Measurements from ENCODE around the gene DCDC2B. TPM values are rescaled to one million over a fixed set of nuclear protein-coding genes. Genes with fewer than 3 reads are reported as not detected.

Gene DCDC2B
- total and polyA plus RNA-seq, 9 of the 15 experiments (the other 6 are each of a cell fraction or from before 2014, with no cell fraction given): not detected

DNA sequence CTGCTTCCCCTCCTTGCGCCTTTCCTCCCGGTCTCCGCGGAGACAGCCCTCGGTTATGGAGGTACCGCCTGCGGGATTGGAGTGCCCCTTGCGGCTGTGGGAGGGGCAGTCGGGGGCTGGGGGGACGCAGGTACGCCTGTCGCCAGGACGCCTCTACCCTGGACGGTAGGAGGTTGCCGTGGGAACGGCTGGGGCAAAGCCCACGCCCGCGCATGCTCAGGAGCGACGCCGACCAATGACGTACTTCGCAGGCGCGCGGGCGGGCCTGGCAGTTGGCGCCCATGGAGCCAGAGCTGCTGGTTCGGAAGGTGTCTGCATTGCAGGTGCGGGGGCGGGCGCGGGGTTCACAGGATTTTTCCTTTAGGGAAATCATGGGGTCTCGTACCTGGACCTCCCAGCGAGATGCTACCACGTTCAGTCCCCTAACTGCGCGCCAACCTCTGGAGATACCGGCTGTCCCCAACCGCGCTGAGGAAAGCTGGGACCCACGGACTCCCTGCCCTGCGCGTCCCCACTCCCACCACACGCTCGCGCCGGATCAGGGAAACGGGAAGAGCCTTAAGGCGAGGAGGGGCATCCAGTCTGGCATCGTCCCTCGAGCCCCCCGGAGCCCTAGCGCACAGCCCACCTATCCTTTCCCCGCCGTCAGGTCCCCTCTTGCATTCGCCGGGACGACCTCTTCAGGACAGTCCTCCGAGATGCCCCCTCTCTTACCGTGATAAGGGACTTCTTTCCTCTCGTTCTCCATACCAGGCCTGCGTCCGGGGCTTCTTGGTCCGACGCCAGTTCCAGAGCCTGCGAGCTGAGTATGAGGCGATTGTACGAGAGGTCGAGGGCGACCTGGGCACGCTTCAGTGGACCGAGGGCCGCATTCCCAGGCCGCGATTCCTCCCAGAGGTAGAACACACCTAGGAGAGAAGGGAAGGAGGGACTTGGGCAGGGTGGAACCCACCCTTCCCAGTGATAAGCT lies 3.2 kb upstream of the DCDC2B start, which contains the start of gene IQCC (continued):
- TF ChIP-seq, protein P1, sequence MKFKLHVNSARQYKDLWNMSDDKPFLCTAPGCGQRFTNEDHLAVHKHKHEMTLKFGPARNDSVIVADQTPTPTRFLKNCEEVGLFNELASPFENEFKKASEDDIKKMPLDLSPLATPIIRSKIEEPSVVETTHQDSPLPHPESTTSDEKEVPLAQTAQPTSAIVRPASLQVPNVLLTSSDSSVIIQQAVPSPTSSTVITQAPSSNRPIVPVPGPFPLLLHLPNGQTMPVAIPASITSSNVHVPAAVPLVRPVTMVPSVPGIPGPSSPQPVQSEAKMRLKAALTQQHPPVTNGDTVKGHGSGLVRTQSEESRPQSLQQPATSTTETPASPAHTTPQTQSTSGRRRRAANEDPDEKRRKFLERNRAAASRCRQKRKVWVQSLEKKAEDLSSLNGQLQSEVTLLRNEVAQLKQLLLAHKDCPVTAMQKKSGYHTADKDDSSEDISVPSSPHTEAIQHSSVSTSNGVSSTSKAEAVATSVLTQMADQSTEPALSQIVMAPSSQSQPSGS (CRISPR knock-in tag; IDR thresholded peaks at IDR 0.05): no peak
- TF ChIP-seq CBX5 (IDR thresholded peaks at IDR 0.05; ENCODE audit: borderline replicate concordance, low read depth) (no peak), ZNF347 (CRISPR knock-in tag; IDR thresholded peaks at IDR 0.05; ENCODE audit: low read depth) (no peak), TBL1XR1 (IDR thresholded peaks at IDR 0.05; ENCODE audit: low read length in 2 of 2) (peak in 1 of 2 experiments; percentile 72; a peak in 1 of 4 replicates), ETS2 (tag; IDR thresholded peaks at IDR 0.05; ENCODE audit: borderline replicate concordance, poor library complexity, severe bottlenecking) (no peak), TAF9B (IDR thresholded peaks at IDR 0.05; ENCODE audit: partially characterized antibody) (no peak), TFE3 (CRISPR knock-in tag; IDR thresholded peaks at IDR 0.05) (no peak), CSDE1 (IDR thresholded peaks at IDR 0.05) (peak in 1 of 2 experiments; percentile 95; a peak in 2 of 4 replicates), EP300 (IDR thresholded peaks at IDR 0.05; ENCODE audit: low read length) (peak; percentile 43), RERE (CRISPR knock-in tag; IDR thresholded peaks at IDR 0.05; ENCODE audit: borderline replicate concordance) (no peak), ZNF124 (CRISPR knock-in tag; IDR thresholded peaks at IDR 0.05) (0 out of 2 replicates have a peak, but pooled peaks have one; percentile 74)
- TF ChIP-seq, protein P2, sequence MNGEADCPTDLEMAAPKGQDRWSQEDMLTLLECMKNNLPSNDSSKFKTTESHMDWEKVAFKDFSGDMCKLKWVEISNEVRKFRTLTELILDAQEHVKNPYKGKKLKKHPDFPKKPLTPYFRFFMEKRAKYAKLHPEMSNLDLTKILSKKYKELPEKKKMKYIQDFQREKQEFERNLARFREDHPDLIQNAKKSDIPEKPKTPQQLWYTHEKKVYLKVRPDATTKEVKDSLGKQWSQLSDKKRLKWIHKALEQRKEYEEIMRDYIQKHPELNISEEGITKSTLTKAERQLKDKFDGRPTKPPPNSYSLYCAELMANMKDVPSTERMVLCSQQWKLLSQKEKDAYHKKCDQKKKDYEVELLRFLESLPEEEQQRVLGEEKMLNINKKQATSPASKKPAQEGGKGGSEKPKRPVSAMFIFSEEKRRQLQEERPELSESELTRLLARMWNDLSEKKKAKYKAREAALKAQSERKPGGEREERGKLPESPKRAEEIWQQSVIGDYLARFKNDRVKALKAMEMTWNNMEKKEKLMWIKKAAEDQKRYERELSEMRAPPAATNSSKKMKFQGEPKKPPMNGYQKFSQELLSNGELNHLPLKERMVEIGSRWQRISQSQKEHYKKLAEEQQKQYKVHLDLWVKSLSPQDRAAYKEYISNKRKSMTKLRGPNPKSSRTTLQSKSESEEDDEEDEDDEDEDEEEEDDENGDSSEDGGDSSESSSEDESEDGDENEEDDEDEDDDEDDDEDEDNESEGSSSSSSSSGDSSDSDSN (IDR thresholded peaks at IDR 0.05; ENCODE audit: borderline replicate concordance in 1 of 2, low read depth in 2 of 2, low read length in 2 of 2): no peak

Measured in K562 (cell line).